Right hindlimb (tissue), 1 donor: Measurements from ENCODE around the gene THRB.

ENCODE experiments used
- DNase-seq: peaks from one replicate; pipeline ENCODE4 v3.0.0-alpha.2; 2018

Gene THRB

GRCh38 chr3:24510030-24510648 is 15.5 kb upstream of the THRB start:
- no peak for DNase-seq

GRCh38 chr3:24508423-24508839 is 13.8 kb upstream of the THRB start:
- no peak for DNase-seq

GRCh38 chr3:24507776-24508422 is 13.2 kb upstream of the THRB start:
- no peak for DNase-seq

GRCh38 chr3:24506966-24507775 is 12.5 kb upstream of the THRB start:
- DNase-seq = no peak

GRCh38 chr3:24505691-24506550 is 11.3 kb upstream of the THRB start:
- DNase-seq = no peak

GRCh38 chr3:24504772-24505171 is 10.1 kb upstream of the THRB start:
- DNase-seq = no peak

GRCh38 chr3:24503616-24504113 is 9.0 kb upstream of the THRB start:
- DNase-seq = no peak

GRCh38 chr3:24502690-24503089 is 8.0 kb upstream of the THRB start:
- no peak for DNase-seq

GRCh38 chr3:24500806-24501205 is 6.2 kb upstream of the THRB start:
- no peak for DNase-seq

GRCh38 chr3:24499991-24500390 is 5.3 kb upstream of the THRB start:
- no peak for DNase-seq

GRCh38 chr3:24498796-24499195 is 4.1 kb upstream of the THRB start:
- no peak for DNase-seq

- no peak for DNase-seq
These were observed 3.7 kb upstream of the THRB start for GRCh38 chr3:24498391-24498790.

- no peak for DNase-seq
These were observed 3.3 kb upstream of the THRB start for GRCh38 chr3:24497942-24498341.

GRCh38 chr3:24496529-24497482 is 2.2 kb upstream of the THRB start:
- DNase-seq = peak; percentile 77

GRCh38 chr3:24495326-24495994 is 810 bp upstream of the THRB start:
- DNase-seq = no peak

- peak; percentile 66 for DNase-seq
These were observed 668 bp downstream of the THRB start for GRCh38 chr3:24493746-24494617.

GRCh38 chr3:24492971-24493551 is 1.6 kb downstream of the THRB start:
- no peak for DNase-seq

GRCh38 chr3:24490151-24490550 is 4.5 kb downstream of the THRB start:
- DNase-seq = no peak
